GM21447 (cell line): ENCODE measurements around the gene IL34.
"Not testable (repeated sequence)": the region's sequence is repeated elsewhere in the genome, so short reads cannot be mapped to it uniquely, and the experiment has no call there.

ENCODE experiments used
- ATAC-seq: cut with Tn5 transposase; IDR thresholded peaks from one replicate; pipeline ENCODE4 v1.9.1; 2021; ENCODE audit not compliant: unreplicated experiment

The IL34 gene

GRCh38 chr16:70656712-70657263 lies 10.4 kb downstream of the IL34 start:
- no peak for ATAC-seq

DNA sequence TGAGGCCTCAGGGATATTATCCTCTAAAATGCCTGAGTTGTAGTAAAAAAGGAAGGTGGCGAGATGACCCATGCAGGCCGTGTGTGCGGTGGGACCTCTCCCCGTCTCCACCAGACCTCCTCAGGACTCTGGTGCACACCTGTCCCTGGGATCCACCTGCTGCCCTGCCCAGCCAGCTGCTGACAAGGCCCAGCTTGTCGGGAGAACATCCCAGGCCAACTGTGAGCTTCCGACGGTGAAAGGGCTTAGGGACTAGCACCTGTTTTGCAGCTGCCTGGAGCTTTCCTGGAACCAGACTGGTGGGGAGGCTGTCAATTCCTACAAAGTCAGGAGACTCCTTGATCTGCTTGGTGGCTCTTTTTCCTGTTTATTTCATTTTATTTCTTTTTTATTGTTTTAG lies 11.6 kb downstream of the IL34 start:
- no peak for ATAC-seq

GRCh38 chr16:70658921-70659320 lies 12.6 kb downstream of the IL34 start:
- ATAC-seq: no peak

DNA sequence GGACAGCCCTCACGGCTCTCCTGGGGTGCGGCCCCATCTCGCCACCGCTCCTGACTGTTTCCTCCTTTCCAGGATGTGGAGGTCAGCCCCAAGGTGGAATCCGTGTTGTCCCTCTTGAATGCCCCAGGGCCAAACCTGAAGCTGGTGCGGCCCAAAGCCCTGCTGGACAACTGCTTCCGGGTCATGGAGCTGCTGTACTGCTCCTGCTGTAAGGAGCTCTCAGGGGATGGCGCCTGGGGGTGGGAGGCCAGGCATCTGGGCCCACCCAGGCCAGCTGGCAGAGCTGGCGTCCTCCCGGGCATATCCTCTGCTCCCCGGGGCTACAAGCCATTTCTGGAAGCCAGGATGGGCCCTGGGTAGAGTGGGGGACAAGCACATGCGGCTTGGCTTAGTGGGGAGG lies 13.2 kb downstream of the IL34 start:
- ATAC-seq: no peak

DNA sequence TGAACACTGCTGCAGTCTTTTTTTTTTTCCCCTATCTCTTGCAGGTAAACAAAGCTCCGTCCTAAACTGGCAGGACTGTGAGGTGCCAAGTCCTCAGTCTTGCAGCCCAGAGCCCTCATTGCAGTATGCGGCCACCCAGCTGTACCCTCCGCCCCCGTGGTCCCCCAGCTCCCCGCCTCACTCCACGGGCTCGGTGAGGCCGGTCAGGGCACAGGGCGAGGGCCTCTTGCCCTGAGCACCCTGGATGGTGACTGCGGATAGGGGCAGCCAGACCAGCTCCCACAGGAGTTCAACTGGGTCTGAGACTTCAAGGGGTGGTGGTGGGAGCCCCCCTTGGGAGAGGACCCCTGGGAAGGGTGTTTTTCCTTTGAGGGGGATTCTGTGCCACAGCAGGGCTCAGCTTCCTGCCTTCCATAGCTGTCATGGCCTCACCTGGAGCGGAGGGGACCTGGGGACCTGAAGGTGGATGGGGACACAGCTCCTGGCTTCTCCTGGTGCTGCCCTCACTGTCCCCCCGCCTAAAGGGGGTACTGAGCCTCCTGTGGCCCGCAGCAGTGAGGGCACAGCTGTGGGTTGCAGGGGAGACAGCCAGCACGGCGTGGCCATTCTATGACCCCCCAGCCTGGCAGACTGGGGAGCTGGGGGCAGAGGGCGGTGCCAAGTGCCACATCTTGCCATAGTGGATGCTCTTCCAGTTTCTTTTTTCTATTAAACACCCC lies 13.8 kb downstream of the IL34 start:
- no peak for ATAC-seq

- ATAC-seq: no peak
These were observed 14.5 kb downstream of the IL34 start for GRCh38 chr16:70660672-70661350.

DNA sequence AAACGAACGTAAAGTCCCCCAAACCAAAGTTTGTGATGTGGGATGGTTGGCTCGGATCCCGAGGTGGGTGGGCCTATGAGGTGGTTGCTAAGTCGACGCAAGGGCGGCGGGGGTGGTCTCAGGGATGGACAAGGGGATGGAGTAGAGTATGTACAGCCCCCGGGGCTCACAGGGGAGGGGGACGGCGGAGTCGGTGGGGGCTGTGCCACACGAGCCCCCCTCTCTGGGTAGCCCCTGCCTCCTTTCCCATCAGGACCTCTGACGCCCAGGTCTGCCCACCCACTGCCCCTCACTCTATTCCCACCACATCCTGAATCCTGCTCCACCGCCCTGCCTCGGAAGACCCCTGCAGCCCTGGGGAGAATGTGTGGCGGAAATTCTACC lies 15.2 kb downstream of the IL34 start:
- no peak for ATAC-seq

DNA sequence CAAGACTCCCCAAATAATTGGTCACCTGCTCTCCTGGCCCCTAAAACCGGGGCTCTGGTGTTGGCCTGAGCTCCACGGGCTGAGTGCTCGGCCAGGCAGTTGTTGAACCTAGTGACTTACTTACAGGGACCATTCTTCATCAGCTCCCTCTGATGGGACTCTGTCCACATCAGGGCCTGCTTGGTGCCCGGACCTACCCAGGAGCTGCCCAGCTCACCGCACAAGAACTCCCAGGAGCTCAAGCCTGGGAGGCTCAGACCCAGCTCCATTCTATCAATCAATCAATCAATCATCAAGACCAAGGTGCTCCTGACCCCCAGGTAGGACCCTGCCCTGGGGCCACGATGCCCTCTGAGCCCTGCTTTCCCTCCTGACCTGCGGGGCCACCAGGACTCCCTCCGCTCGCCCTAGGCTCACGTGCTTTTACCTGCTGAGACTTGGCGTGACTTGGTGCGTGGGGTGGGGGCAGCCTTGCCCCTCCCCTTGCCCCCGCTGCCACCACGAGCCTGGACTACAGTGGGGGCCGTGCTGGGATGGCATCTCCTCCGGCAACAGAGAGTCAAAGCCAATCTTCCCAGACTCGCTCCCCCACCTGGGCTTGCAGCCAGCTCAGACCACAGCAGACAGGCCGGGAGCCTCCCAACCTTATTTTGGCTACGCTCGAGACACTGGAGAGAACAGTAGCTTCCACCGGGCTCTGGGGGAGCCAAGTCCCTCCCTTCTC lies 15.7 kb downstream of the IL34 start:
- no peak for ATAC-seq

DNA sequence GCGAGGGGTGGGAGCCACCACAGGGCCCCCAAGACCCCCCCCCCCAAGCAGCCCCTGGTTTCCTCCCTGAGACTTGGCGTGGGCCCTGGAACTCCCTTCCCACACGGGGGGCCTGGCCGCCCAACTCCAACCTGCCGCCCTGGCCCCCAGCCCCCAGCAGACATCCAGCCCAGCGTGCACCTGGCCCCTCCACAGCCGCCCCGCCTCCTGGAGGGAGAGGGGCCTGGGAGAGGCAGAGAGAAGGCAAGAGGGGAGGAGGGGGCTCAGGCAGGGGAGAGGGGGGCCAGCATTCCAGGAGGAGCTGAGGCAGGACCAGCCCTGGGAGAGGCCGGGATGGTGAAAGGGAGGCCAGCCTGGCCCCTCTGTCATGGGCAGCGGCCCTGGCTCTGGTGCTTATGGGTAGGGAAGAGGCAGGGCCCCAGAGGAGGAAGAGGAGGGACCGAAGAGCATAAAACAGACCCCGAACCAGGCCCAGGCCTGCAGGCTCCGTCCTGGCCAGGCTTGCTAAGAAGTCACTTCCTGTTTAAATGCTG lies 16.7 kb downstream of the IL34 start:
- ATAC-seq: no peak

GRCh38 chr16:70663524-70664324 lies 17.4 kb downstream of the IL34 start:
- ATAC-seq: no peak

- ATAC-seq: no peak
These were observed 18.2 kb downstream of the IL34 start for GRCh38 chr16:70664325-70665112.

DNA sequence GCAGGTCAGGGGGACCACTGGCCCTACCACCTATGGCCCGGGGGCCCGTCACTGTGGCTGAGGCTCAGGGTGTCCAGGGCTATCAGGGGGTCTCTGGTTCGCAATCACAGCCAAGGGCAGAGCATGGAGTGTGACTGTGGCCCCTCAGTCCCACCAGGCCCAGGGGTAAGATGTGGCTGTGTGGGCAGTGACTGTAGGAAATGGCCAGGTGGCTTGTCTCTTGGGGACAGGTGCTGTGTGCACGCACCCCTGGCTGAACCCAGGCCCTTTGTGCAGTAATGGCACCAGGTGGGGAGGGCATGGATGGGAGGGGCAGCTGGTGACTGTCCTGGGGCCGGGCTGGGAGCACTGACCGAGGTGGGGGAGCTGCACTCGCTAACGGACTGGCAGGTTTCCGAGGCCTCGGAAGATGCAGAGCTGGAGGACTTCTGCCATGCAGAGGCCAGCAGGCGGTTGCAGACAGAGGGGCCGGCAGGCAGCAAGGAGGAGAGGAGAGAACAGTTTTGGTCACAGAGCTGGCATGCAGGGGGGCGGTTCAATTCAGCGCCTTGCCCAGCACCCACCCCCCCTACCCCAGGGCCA lies 18.8 kb downstream of the IL34 start:
- no peak for ATAC-seq

DNA sequence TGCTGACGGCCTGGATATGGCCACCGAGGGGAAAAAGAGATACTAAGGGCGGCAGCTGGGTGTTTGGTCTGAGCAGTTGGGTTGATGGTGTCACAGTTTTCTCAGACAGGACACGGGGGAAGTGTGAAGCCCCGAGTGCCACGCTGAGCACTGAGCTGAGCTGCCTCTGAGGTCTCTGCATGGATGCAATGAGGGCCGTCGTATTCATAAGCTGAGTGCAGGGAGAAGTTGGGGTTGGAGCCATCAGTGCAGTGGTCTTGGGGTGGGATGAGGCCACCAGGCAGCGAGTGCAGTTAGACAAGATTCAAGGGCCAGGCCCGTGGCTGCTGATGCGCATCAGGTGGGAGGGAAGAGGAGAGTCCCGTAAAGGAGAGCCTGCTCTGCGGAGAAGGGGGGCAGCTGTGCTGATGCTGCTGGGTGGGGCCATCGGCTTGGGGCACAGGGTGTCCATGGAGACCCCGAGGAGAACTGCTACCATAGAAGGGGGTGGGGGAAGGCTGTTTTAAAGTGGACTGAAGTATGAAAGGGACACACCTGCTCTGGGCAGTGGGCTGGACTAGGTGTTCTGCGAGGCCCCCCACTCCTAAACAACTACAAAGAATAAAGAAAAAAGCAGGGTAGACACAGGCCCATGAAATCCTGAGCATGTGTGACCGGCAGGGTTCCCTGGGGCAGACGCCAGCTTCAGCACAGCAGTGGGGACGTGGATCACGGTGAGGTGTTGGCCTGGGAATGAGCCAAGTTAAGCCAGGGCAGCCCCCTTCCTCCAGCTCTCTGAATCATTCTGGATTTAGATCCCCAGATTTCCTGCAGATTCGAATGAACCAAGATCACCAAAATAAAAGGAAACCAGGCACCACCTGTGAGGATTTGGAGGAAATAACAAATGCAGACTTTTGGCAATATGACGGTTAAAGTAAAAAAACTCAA lies 19.7 kb downstream of the IL34 start:
- ATAC-seq: no peak

- ATAC-seq: no peak
These were observed 23.8 kb downstream of the IL34 start for GRCh38 chr16:70670175-70670574.

DNA sequence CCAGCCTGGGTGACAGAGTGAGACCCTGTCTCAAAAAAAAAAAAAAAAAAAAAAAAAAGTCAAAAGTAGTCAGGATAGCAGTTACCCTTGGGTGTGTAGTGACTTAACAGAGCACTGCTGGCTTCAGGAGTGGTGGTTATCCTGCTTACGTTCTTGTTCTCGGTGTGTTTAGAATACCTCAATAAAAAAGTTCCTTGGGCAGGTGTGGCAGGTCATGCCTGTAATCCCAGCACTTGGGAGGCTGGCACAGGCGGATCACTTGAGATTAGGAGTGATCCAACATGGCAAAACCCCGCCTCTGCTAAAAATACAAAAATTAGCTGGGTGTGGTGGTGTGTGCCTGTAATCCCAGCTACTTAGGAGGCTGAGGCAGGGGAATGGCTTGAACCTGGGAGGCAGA lies 24.6 kb downstream of the IL34 start:
- ATAC-seq: not testable (repeated sequence)

DNA sequence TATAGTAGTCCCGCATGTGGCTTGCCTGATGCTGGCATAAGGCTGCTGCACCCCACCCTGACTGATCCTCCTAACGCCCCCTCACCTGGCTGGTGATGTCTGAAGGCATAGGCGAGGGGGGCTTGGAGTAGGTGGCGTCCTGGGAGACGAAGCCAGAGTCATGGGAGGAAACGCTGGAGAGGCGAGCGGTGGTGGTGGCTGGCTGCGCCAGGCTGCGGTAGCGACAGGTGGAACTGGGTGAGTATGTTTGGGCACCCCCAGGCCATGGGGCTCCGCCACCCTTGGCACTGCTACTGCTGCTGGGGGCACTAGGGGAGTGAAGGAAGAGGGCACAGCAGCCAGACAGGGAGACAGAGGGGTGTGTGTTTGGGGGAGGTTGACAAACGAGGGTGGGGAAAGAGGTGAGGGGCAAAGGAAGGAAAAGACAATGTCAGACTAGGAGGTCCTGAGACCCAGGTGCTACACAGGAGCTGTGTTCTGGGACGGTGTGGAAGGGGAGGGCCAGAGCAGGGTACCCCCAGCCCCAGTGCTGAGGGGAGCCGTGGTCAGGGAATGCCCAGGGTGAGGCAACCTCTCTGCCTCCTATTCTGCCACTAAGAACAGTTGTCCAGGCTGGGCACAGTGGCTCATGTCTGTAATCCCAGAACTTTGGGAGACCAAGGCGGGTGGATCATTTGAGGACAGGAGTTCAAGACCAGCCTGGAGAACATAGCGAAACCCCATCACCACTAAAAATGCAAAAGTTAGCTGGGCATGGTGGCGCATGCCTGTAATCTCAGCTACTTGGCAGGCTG lies 28.1 kb downstream of the IL34 start:
- no peak for ATAC-seq

GRCh38 chr16:70675851-70676513 lies 29.6 kb downstream of the IL34 start:
- ATAC-seq: no peak
